HL-60/S4 treated with retinoic acid at 250 ng/mL for 4 days and 3 days (cell line): Measurements from ENCODE around the gene GPC4.
"Not testable (repeated sequence)": the region's sequence is repeated elsewhere in the genome, so short reads cannot be mapped to it uniquely, and the experiment has no call there.

ENCODE experiments used
- in situ Hi-C: fragments of 300-500 bp; cut with MboI; formaldehyde crosslinking; loops from 2 replicates; pipeline ENCODE4 v1.7.0; 2022; ENCODE audit warnings: low sequenced_read_pairs

GPC4 gene

DNA sequence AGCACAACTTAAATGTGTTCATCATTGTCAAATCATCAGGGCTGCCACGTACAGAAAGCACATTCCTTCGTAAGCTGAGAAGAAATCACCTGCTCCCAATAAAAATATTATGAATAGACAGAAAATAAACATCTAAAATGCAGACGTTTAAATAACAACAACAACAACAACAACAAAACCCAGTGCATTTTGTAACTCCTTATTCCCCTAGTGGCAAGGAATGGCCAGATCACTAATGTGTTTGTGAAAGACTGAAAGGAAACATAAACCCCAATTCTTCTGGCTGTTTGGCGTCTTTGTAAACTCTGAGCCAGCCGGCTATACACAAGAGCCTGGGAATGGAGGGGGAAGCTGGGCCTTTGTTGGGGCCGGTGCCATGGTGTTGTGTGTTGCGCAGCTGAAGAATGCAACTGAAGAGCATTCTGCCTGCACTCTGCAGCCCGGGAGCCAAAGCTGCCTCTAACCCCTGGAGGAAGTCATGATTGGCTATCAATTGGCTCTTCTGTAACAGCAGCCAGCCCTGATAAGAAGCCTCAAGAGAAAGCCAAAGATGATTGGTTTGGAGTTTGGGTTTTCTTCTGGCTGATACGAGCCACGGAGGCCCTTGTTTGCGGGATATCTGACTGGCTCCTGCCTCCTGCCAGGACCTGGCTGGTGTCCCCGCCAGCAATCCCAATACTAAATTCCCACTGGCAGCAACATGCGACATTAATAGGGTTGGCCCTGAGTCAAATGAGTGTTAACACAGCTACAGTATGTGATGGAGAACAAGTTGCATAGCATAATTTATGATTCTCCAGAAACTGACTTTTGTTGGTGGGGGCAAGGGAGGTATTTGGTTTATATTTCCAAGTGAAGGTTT, 107.4 kb downstream of the GPC4 start:
- in situ Hi-C loops: no loop called here

DNA sequence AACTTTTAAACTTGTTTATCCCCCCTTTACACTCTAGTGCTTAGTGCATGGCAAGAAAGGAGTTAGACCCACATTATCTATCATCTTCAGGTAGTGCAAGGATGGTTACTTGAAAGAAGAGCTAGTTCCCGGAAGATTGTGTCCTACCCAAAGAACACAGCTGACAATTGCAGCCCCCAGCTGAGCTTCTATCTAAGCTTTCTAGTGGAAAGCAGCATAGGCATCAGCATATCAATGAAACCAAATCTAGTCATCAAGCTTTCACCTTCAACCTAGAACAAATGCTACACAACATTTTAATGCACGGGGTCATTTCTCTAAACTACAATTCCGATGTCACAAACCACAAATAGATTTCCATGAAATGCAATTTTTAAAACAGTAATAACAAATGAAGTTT, 108.2 kb downstream of the GPC4 start:
- in situ Hi-C loops: no loop called here

DNA sequence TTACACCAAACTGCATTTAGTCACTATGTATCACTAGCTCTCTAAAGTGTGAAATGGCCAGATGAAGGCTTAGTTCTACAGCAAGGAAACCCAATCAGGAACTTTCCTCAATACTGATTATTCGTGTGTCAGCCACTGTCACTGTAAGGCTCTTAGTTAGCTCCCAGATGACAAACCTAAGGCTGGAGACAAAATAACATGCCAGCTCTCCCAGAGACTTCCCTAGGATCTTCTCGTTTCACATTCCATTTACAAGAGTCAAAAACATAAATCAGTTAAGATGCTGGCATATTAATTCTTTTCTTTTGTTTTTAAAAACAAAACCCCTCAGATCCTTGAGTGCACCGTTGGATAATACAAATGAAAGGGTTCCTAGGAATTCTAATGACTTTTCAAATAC, 109.0 kb downstream of the GPC4 start:
- in situ Hi-C loops: no loop called here

DNA sequence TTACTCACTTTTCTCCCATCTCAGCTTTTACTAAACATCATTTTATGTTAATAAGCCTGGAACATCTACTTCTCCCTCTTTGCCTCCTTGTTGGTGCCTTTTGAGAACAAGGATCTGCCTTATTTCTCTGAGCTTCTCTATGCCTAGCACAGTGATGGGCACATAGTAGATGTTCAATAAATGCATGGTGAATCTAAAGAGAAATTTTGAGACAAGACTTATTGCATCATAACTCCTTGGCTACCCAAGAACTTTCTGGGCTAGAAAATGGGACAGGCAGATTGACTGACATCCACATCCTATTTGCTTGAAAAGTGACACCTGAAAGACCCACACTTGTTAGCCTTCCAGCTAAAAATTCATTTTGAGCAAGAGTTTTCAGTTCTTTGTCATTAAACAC, 109.9 kb downstream of the GPC4 start:
- in situ Hi-C loops: no loop called here

DNA sequence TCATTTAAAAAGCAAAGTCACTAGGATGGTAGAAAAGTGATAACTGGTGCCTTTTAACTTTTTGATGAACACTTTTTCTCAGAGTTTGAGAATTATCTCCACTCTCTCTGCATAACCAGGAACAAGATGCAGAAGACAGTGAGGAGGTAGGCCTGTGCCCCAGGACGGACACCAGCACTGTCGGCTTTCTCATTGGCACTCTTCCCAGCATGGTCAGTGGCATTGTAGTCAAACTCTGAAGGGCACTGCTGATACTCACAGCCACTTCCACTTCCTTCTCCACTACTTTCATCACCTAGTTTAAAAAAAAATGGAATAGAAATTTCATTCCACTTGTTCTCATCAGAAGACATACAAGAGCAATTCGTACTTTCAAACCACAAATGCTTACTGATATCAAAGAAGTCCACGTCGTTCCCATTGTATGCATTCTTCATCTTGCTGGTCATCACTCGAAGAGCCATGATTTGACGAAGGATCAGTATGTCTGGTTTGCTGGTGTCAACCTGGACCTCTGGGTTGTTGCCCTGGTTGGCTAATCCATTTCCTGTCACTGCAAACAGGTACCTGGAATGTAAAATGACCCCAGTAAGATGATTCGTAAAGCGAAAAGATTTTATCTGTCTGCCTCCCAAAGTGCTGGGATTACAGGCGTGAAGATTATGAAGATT, 112.4 kb downstream of the GPC4 start:
- in situ Hi-C loops: no loop called here

DNA sequence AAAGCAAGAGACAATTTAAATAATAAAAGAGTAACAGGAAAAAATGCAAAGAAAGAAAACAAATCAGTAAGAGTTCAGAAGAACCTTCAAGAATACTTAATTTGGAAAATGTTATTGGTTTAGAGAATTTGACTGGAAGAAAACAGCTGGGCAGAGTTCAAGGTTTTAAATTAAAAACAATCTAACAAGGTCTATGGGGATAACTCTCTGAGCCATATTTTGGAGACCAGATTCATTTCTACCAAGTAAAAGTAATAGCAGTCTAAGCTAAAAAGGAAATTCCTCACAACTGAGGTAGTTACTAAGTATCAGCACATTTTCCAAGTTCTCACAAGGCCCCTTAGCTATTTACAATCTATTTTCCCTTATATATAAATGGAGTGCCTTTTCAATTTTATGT, 114.7 kb downstream of the GPC4 start:
- in situ Hi-C loops: no loop called here

DNA sequence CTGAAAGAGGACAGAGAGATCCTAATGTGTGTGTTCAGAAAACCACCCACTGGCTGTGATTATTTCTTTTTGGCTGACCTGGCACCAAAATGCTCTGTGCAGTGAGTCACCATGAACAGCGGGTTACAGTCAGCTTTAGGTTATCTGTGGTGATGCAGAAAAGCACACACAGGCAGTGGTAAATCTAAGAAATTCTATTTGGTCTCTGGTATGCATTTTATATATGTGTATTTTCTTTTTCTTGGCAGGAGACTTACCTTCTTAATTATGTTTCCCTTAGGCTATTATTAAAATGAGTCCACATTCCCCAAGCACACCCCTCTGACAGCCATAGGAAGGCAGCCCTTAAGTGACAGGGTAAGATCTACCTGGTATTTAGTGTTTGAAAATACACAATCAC, 118.0 kb downstream of the GPC4 start:
- in situ Hi-C loops: no loop called here

DNA sequence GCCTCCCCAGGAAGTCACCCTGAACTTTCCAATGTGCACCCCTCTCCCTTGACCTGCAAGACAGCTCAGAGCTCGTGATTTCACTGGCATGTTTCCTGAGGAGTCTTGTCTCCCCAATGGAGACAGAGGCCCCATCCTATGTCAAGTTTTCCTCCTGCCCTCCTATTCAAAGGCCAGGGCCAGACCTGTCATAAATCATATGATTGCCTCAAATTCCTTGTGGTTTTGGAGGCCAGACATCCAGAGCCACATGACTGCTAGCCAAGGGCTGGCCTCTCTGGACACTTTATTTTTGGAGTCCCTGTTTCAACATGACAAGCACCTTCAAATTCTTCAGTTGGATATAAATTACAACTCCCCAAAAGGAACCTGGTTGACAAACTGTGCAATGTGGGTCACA, 121.2 kb downstream of the GPC4 start:
- in situ Hi-C loops: no loop called here

DNA sequence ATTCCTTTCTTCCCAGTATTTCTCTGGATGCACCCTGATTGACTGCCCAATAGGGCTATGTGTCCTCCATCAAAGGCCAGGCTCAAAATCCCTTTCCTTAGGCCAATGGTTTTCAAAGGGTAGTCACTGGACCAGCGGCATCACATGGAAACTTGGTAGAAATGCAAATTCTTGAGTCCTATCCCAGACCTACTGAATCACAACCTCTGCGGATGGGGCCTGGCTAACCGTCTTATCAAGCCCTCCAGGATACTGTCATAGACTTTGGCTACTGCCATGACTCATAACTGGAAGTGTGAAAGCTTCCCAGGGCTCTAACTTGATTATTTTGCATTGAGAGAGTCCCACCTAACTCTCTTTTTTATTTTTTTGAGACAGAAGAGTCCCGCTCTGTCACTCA, 125.2 kb downstream of the GPC4 start:
- in situ Hi-C loops: no loop called here

DNA sequence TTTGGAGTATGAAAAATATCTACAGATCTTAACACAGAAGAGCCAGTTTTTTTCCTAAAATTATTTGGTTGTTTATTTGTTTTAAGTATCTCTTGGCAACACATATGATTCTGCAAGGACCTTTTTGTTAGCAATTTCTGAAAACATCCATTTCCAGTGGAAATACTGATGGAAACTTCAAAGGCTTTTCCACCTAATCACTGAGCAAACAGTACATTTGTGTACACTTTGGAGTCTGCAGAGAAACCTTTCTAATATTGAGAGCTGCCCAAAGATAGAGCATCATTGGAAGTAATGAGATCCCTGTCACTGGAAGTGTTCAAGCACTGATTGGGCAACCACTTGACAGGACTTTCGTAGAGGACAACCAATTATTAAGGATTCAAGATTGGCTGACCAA, 127.4 kb downstream of the GPC4 start:
- in situ Hi-C loops: no loop called here

DNA sequence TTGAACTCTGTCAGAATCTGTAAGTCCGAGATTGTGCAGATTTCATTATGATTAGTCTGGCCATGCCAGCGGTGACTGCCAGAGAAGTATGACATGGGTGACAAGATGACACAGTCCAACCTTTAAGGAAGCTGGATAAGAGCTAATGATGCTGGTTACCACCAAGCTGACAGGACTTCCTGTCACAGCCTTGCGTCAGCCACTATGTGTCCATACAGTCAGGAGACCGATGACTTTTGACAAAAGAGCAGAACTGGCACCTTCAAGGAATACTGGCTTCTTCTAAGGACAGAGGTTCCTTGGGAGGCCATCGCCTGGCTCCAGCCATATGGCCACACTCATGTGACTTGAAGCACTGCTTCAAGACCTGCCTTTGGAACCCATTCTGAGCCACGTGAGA, 129.9 kb downstream of the GPC4 start:
- in situ Hi-C loops: no loop called here

DNA sequence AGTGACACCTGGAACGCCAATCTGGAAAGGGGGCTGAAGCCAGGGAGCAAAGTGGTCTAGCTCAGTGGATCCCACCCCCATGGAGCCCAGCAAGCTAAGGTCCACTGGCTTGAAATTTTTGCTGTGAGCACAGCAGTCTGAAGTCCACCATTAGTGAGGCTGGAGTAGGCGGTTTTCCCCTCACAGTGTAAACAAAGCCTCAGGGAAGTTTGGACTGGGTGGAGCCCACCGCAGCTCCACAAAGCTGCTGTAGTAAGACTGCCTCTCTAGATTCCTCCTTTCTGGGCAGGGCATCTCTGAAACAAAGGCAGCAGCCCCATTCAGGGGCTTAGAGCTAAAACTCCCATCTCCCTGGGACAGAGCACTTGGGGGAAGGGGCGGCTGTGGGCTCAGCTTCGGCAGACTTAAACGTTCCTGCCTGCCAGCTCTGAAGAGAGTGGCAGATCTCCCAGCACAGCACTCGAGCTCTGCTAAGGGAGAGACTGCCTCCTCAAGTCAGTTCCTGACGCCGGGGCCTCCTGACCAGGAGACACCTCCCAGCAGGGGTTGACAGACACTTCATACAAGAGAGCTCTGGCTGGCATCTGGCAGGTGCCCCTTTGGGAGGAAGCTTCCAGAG, 136.1 kb downstream of the GPC4 start:
- in situ Hi-C loops: not testable (repeated sequence)

DNA sequence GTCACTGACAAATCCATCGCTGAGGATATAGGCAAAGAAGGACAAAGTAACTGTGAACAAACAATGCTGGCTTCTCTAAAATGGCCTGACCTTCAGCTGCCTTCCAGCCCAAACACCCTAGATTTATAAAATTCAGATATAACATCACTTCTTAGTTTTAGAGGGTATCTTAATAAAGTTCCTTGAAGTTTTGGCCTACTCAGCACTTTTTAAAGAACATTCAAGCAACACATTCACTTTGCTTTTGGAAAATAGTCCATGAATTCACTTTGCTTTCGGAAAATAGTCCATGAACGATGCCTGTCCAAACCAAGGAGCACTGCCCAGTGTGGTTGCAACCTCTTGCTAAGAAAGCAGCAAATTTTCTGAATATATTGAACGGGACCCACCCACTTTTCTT, 142.1 kb downstream of the GPC4 start:
- in situ Hi-C loops: no loop called here

DNA sequence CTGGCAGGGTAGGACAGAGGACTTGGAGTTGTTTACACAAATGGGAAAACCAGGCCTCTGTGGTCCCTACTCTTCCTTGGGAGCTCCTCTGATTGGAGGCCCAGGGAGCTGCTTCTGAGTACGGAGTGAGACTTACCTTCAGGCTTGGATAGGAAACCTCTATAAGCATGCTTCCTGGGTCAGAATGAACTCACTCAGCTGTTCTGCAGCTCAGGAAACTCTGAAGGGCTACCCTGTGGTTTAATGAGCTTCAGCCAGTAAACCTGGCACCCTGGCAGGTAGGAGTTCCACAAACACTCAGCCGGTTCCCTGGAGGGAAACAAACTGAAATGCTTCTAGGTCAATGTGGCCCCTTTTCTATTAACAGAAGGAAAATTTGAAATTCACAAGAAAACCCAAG, 146.1 kb downstream of the GPC4 start:
- in situ Hi-C loops: no loop called here

DNA sequence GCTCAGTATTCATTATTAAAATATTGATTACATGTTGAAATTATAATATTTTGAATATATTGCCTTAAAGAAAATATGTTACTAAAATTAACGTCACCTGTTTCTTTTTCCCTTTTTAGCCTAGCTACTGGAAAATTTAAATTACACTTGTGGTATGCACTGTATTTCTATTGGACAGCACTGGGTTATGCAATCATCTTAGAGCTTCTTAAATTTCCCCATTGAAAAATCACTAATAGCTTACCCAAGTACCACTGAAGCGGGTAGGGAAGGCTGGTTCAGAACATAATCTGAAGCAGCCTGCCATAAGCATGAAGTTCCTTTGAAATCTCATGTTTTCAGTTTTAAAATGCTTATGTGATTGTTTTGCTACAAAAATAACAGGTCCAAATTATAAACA, 147.7 kb downstream of the GPC4 start:
- in situ Hi-C loops: no loop called here

DNA sequence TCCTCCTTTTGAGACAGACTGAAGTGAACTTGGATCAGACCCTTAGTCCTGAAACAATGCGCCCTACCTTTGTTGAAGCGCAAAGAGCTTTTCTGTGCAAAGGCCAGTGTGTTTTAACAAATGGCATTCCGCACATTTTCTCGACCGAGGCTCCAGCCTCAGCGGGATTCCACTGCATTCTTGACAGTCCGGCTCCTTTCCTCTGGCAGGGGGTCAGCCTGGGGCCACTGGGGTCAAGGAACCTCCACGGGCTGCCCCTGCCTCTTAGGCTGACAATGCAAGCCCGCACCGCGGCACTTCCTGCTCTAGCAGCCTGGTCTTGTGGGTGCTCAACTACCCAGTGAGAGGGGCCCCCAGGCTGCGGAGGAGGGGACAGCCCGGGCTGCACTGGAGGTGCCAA, 150.0 kb downstream of the GPC4 start:
- in situ Hi-C loops: no loop called here

DNA sequence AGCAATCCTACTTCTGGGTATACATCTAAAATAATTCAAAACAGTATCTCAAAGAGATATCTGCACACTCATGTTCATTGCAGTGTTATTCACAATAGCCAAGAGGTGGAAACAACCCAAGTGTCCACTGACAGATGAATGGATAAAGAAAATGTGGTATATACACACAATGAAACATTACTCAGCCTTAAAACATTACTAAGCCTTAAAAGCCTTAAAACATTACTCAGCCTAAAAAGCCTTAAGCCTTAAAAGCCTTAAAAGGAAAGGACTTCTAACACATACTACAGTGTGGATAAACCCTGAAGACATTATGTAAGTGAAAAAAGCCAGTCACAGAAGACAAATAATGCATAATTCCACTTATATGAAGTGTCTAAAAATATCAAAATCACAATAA, 156.8 kb downstream of the GPC4 start:
- in situ Hi-C loops: no loop called here

DNA sequence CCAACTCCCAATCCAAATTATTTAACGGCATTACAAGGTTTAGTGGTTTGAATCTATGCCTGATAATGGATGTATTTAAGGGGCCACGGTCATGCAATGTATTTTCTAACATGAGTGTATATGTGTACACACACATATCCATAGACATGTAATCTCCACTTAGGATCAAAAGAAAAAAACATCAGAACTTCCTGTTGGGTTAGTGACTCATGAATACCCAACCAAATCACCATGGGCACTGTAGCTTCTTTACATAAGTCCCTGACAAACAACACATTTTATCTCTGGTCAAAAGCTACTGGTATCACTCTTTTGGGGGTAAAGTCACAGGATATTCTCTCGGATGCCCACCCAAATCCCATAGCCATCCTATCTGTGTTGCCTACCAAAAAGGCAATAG, 160.6 kb downstream of the GPC4 start:
- in situ Hi-C loops: no loop called here

DNA sequence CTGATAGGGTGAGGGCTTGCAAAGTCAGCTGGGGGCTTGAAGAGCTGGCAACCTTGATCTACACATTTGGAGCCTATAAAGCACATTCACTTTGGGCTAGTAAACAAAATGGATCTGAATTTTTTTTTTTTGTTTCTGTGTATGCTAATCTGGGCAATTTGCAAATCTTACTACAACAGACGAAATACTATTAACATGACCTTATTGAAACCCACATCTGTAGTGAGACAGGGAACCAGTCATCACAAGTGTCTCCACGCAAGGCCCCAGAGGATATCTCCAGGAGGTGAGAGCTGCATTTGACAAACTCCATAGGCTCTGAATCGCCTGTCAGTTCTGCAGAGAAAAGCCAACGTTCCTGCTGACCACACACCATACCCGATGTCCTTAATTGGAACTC, 164.1 kb downstream of the GPC4 start:
- in situ Hi-C loops: no loop called here

DNA sequence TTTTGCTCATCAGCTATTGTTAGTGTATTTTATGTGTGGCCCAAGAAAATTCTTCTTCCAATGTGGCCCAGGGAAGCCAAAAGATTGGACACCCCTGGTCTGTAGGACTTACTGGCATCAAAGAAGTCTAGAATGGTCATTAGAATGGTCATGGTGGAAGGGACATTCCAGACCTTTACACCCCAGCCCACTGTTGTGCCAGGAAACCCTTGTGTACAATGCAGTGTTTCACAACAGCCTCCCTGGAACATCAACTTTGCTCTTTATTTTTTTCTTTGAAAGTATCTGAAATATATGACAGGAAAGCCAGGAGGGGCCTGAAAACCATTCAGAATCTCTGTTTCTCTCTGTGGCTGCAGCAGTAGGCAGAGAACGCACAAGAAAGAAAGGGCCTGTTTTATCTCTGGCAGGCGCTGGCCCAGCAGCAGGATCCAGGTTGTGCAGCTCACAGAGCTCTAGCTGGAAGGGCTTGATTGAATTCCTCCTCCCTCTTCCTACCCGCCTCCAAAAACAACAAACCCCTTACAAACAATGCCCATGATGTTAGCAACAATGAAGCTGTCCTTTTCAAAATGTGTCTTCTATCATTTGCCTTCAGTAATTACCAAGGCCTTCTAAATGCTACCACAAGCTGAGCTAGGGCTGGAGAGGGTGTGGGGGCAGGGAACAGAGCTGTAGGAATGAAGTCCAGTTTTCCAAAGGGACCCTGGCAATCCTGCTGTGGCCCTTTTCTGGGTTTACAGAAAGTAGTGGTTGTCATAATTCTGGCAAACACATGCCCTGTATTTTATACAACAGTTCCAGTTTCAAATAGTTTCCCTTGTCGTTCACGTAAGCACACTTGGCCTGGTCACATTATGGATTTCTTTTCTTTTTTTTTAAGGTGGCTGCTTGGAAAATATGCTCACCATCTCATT, 164.8 kb downstream of the GPC4 start:
- in situ Hi-C loops: no loop called here
